MM.1S (cell line): ENCODE data around the gene PLEKHM3.

Experiments used
- DNase-seq: peaks from one replicate; pipeline ENCODE4 v3.0.0-alpha.2; 2015
- H2AFZ ChIP-seq: fragments of 300-600 bp; sonication (generic); 2 replicates; pipeline ENCODE4 v1.6.0; 2016; ENCODE audit warnings: antibody characterized with exemption, low read length
- H3F3A ChIP-seq: fragments of 300-600 bp; sonication (generic); 2 replicates; pipeline ENCODE4 v1.6.1; 2016; ENCODE audit warnings: mild to moderate bottlenecking, antibody characterized with exemption, low read length, moderate library complexity, mixed read lengths; ENCODE audit not compliant: insufficient read depth
- H3K27ac ChIP-seq: fragments of 300-600 bp; sonication (generic); 2 replicates; pipeline ENCODE4 v1.5.1; 2016; ENCODE audit warnings: mild to moderate bottlenecking, low read length
- H3K27me3 ChIP-seq: fragments of 300-600 bp; sonication (generic); replicated peaks from 2 replicates; pipeline ENCODE4 v1.6.0; 2016; ENCODE audit warnings: low read length; ENCODE audit not compliant: insufficient read depth
- H3K36me3 ChIP-seq: fragments of 300-600 bp; sonication (generic); replicated peaks from 2 replicates; pipeline ENCODE4 v1.6.1; 2016; ENCODE audit warnings: mild to moderate bottlenecking, low read length, mixed read lengths; ENCODE audit not compliant: insufficient read depth
- H3K4me1 ChIP-seq: fragments of 300-600 bp; sonication (generic); 2 replicates; pipeline ENCODE4 v1.6.1; 2016; ENCODE audit warnings: low read length, mixed read lengths
- H3K4me2 ChIP-seq: fragments of 300-600 bp; sonication (generic); 2 replicates; pipeline ENCODE4 v1.6.0; 2016; ENCODE audit warnings: low read depth, low read length
- H3K4me3 ChIP-seq: fragments of 300-600 bp; sonication (generic); 2 replicates; pipeline ENCODE4 v1.5.1; 2016; ENCODE audit warnings: low read length, mixed read lengths
- H3K79me2 ChIP-seq: fragments of 300-600 bp; sonication (generic); 2 replicates; pipeline ENCODE4 v1.6.1; 2016; ENCODE audit warnings: mixed run types, low read length, mixed read lengths
- H3K9ac ChIP-seq: fragments of 300-600 bp; sonication (generic); 2 replicates; pipeline ENCODE4 v1.6.1; 2016; ENCODE audit warnings: low read length, mixed read lengths
- H3K9me2 ChIP-seq: fragments of 300-600 bp; sonication (generic); replicated peaks from 2 replicates; pipeline ENCODE4 v1.6.1; 2016; ENCODE audit warnings: mild to moderate bottlenecking, low read length, mixed read lengths; ENCODE audit not compliant: insufficient read depth
- H3K9me3 ChIP-seq: fragments of 300-600 bp; sonication (generic); replicated peaks from 2 replicates; pipeline ENCODE4 v1.6.1; 2016; ENCODE audit warnings: mild to moderate bottlenecking, low read length, mixed read lengths; ENCODE audit not compliant: insufficient read depth
- H4K20me1 ChIP-seq: fragments of 300-600 bp; sonication (generic); 2 replicates; pipeline ENCODE4 v1.6.1; 2016; ENCODE audit warnings: mild to moderate bottlenecking, low read length, moderate library complexity, mixed read lengths; ENCODE audit not compliant: insufficient read depth
- CTCF ChIP-seq: fragments of 300-600 bp; sonication (generic); IDR thresholded peaks from 2 replicates; pipeline ENCODE4 v1.5.1; 2016; ENCODE audit warnings: antibody characterized with exemption, low read length, mixed read lengths
- EZH2 ChIP-seq: fragments of 300-600 bp; sonication (generic); optimal IDR thresholded peaks from 2 replicates; pipeline ENCODE3; 2017; ENCODE audit warnings: low read depth, mild to moderate bottlenecking, antibody characterized with exemption, low read length, mixed read lengths
- EZH2phosphoT487 ChIP-seq: fragments of 300-600 bp; sonication (generic); IDR thresholded peaks from 2 replicates; pipeline ENCODE4 v1.6.1; 2018; ENCODE audit warnings: antibody characterized with exemption, low read length

Gene PLEKHM3

GRCh38 chr2:207801259-207801658 is 224.1 kb downstream of the PLEKHM3 start:
- no peak overlapping the region for H2AFZ ChIP-seq

GRCh38 chr2:207796585-207797350 is 228.6 kb downstream of the PLEKHM3 start:
- Histone ChIP-seq H3K27me3 (no peaks in the 10 kb centered on the region), H3K36me3 (no peaks in the 10 kb centered on the region), H3F3A (no peaks in the 10 kb centered on the region), H4K20me1 (no peaks in the 10 kb centered on the region), H3K4me1 (no peaks in the 10 kb centered on the region), H3K79me2 (no peaks in the 10 kb centered on the region), H2AFZ (no peak overlapping the region), H3K4me3 (no peak overlapping the region), H3K9me3 (no peaks in the 10 kb centered on the region), H3K27ac (no peak overlapping the region), H3K4me2 (no peak overlapping the region), H3K9ac (no peak overlapping the region), H3K9me2 (no peaks in the 10 kb centered on the region)
- no peak for TF ChIP-seq CTCF
- TF ChIP-seq EZH2, result no peak
- TF ChIP-seq EZH2phosphoT487, result no peak
- no peak for DNase-seq

More at GRCh38 chr2:207801259-207801658, 224.1 kb downstream of the PLEKHM3 start:
- Histone ChIP-seq H3K4me1 (no peaks in the 10 kb centered on the region), H3K79me2 (no peaks in the 10 kb centered on the region), H3K9me3 (no peaks in the 10 kb centered on the region), H3K9ac (no peak overlapping the region), H3K27me3 (no peaks in the 10 kb centered on the region), H3K9me2 (no peaks in the 10 kb centered on the region), H3F3A (no peaks in the 10 kb centered on the region), H4K20me1 (no peaks in the 10 kb centered on the region), H3K36me3 (no peaks in the 10 kb centered on the region), H3K4me3 (no peak overlapping the region), H3K4me2 (no peak overlapping the region), H3K27ac (no peak overlapping the region)
- DNase-seq, result no peak
- TF ChIP-seq CTCF (no peak), EZH2phosphoT487 (no peak), EZH2 (no peak)

GRCh38 chr2:207792244-207792785 is 233.0 kb downstream of the PLEKHM3 start:
- H3K9ac ChIP-seq, result no peak overlapping the region

More at GRCh38 chr2:207792244-207792785, 233.0 kb downstream of the PLEKHM3 start:
- TF ChIP-seq EZH2 (no peak), CTCF (no peak), EZH2phosphoT487 (no peak)
- Histone ChIP-seq H4K20me1 (no peaks in the 10 kb centered on the region), H3K79me2 (no peaks in the 10 kb centered on the region), H3K36me3 (no peaks in the 10 kb centered on the region), H3K27me3 (no peaks in the 10 kb centered on the region), H2AFZ (no peak overlapping the region), H3K27ac (no peak overlapping the region), H3K9me2 (no peaks in the 10 kb centered on the region), H3F3A (no peaks in the 10 kb centered on the region), H3K4me3 (no peak overlapping the region), H3K4me1 (no peaks in the 10 kb centered on the region), H3K9me3 (no peaks in the 10 kb centered on the region), H3K4me2 (no peak overlapping the region)
- DNase-seq, result no peak
